MG63 (cell line): ENCODE data around the gene WDR62. TPM values are rescaled to one million over a fixed set of nuclear protein-coding genes. Genes with fewer than 3 reads are reported as not detected.

Experiments
- total RNA-seq: library from RNA; depleted of rRNA; stranded (reverse); fragments of >200 nt; shearing (Covaris generic); gene quantifications from 2 replicates; pipeline ENCODE4 v1.2.3, GENCODE V29; 2014; ENCODE audit warnings: low replicate concordance; rRNA removed

WDR62 gene
- total RNA-seq, 1 experiment from 2014 or later, result 6.1 TPM

Other genes starting within 250 kb of the WDR62 start
- not detected in 2 replicates for gene PRODH2, start 242.1 kb upstream of the WDR62 start, total RNA-seq
- not detected in 2 replicates for gene NPHS1, start 202.4 kb upstream of the WDR62 start, total RNA-seq
- 0.15 and 0.43 TPM in 2 replicates for gene KIRREL2, start 198.0 kb upstream of the WDR62 start, total RNA-seq
- 19.1 and 32.5 TPM in 2 replicates for gene APLP1, start 186.3 kb upstream of the WDR62 start, total RNA-seq
- gene NFKBID, start 154.4 kb upstream of the WDR62 start, total RNA-seq, result 0.81 and 2.1 TPM in 2 replicates
- not detected in 2 replicates for gene HCST, start 152.4 kb upstream of the WDR62 start, total RNA-seq
- gene TYROBP, start 146.6 kb upstream of the WDR62 start, total RNA-seq, result not detected in 2 replicates
- 2.3 and 2.9 TPM in 2 replicates for gene LRFN3, start 118.5 kb upstream of the WDR62 start, total RNA-seq
- 46.1 and 77.8 TPM in 2 replicates for gene SDHAF1, start 59.7 kb upstream of the WDR62 start, total RNA-seq
- 0.22 and 0.23 TPM in 2 replicates for gene SYNE4, start 46.1 kb upstream of the WDR62 start, total RNA-seq
- gene ALKBH6, start 40.7 kb upstream of the WDR62 start, total RNA-seq, result 25.1 and 26.1 TPM in 2 replicates
- gene CLIP3, start 22.0 kb upstream of the WDR62 start, total RNA-seq, result not detected in 2 replicates
- 0.72 and 2.1 TPM in 2 replicates for gene THAP8, start 612 bp upstream of the WDR62 start, total RNA-seq
- not detected in 2 replicates for gene OVOL3, start 56.2 kb downstream of the WDR62 start, total RNA-seq
- gene POLR2I, start 60.0 kb downstream of the WDR62 start, total RNA-seq, result 94.2 and 101 TPM in 2 replicates
- gene TBCB, start 60.6 kb downstream of the WDR62 start, total RNA-seq, result 453 and 520 TPM in 2 replicates
- gene CAPNS1, start 85.2 kb downstream of the WDR62 start, total RNA-seq, result 415 and 505 TPM in 2 replicates
- gene COX7A1, start 97.5 kb downstream of the WDR62 start, total RNA-seq, result not detected in 2 replicates
- gene ZNF565, start 159.8 kb downstream of the WDR62 start, total RNA-seq, result 3.0 and 3.9 TPM in 2 replicates
- gene ZNF146, start 160.2 kb downstream of the WDR62 start, total RNA-seq, result 42.5 and 89.2 TPM in 2 replicates